Vagina (tissue), 2 donors: ENCODE data around the gene CD200R1L.

ENCODE experiments used
- POLR2AphosphoS5 ChIP-seq, 2 donors: sonication (generic); formaldehyde crosslinking; IDR thresholded peaks; one replicate each; pipeline ENCODE4 v1.9.0; 2017; ENCODE audit warnings: antibody characterized with exemption in 2 of 2, mild to moderate bottlenecking in 2 of 2, low read depth in 1 of 2; ENCODE audit not compliant: insufficient read depth in 1 of 2
- TF ChIP-seq, protein P1 (sequence below), 3 experiments: fragments of 450-650 bp in 2 of 3; fragments of 200-600 bp in 1 of 3; sonication (generic) in 1 of 3; IDR thresholded peaks; one replicate each; pipeline ENCODE4 v1.5.1; 2017 to 2019; ENCODE audit warnings: antibody characterized with exemption in 3 of 3, mild to moderate bottlenecking in 2 of 3, moderate library complexity in 2 of 3

DNA sequence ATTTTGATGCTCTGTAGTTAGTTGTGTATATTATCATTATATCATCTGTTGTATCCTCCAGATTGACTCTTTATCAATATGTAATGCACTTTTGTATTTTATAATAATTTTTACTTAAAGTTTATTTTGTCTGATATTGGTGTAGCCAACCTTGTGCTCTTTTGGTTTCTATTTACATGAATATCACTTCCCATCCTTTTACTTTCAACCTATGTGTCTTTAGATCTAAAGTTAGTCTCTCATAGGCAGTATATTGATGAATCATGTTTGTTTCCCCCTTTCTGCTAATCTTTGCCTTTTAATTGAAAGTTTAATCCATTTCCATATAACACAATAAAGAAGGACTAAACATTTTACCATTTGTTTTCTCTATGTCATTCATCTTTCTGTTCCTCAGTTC, 28.1 kb upstream of the CD200R1L start:
- TF ChIP-seq, protein P1, sequence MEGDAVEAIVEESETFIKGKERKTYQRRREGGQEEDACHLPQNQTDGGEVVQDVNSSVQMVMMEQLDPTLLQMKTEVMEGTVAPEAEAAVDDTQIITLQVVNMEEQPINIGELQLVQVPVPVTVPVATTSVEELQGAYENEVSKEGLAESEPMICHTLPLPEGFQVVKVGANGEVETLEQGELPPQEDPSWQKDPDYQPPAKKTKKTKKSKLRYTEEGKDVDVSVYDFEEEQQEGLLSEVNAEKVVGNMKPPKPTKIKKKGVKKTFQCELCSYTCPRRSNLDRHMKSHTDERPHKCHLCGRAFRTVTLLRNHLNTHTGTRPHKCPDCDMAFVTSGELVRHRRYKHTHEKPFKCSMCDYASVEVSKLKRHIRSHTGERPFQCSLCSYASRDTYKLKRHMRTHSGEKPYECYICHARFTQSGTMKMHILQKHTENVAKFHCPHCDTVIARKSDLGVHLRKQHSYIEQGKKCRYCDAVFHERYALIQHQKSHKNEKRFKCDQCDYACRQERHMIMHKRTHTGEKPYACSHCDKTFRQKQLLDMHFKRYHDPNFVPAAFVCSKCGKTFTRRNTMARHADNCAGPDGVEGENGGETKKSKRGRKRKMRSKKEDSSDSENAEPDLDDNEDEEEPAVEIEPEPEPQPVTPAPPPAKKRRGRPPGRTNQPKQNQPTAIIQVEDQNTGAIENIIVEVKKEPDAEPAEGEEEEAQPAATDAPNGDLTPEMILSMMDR (IDR thresholded peaks at IDR 0.05) = no peak
- TF ChIP-seq POLR2AphosphoS5 (IDR thresholded peaks at IDR 0.05; ENCODE audit: insufficient read depth in 1 of 2, low read depth in 1 of 2) = no peak
